Left ventricle myocardium inferior (tissue), 1 donor: ENCODE measurements around the gene SLC20A1. TPM values are rescaled to one million over a fixed set of nuclear protein-coding genes. Genes with fewer than 3 reads are reported as not detected.
A peak's percentile ranks its signal among the peaks of the same experiment; 100 is the strongest.

Source experiments
- DNase-seq: peaks from one replicate; pipeline ENCODE4 v3.0.0-alpha.2; 2020
- H3K27ac ChIP-seq: fragments of 200-600 bp; replicated peaks from 2 replicates; pipeline ENCODE4 v1.8.0; 2021
- H3K27me3 ChIP-seq: fragments of 200-600 bp; 2 replicates; pipeline ENCODE4 v1.8.0; 2021; ENCODE audit warnings: low read depth
- H3K36me3 ChIP-seq: fragments of 200-600 bp; 2 replicates; pipeline ENCODE4 v1.8.0; 2021
- H3K4me1 ChIP-seq: fragments of 200-600 bp; 2 replicates; pipeline ENCODE4 v1.8.0; 2021
- H3K4me3 ChIP-seq: fragments of 200-600 bp; 2 replicates; pipeline ENCODE4 v1.8.0; 2021; ENCODE audit warnings: mild to moderate bottlenecking, moderate library complexity
- H3K9me3 ChIP-seq: fragments of 200-600 bp; replicated peaks from 2 replicates; pipeline ENCODE4 v1.8.0; 2021
- CTCF ChIP-seq: fragments of 200-600 bp; IDR thresholded peaks from 2 replicates; pipeline ENCODE4 v1.8.0; 2021; ENCODE audit warnings: antibody characterized with exemption, mild to moderate bottlenecking, borderline replicate concordance
- intact Hi-C: fragments of 100-400 bp; cut with micrococcal nuclease; formaldehyde crosslinking; loops from one replicate; pipeline ENCODE4 v1.11.0; 2022
- total RNA-seq: library from RNA; stranded (reverse); fragmentation: NEBNext Ultra II Directional; extraction: Animal tissue kit (Norgen Biotek cat#: 25700); gene quantifications from one replicate; pipeline ENCODE4 v1.2.1, GENCODE V29; 2021
- donor health status: DM: no; HTN: yes; CAD: no; lungs with severe emphysema.

Gene SLC20A1
- total RNA-seq, 1 donor from 2014 or later = 10.5 TPM

- no peak overlapping the region for H3K4me3 ChIP-seq
- H3K27me3 ChIP-seq = peaks cover 6% of the 10 kb centered on the region
- no peak for DNase-seq
- H3K9me3 ChIP-seq = no peaks in the 10 kb centered on the region
- H3K36me3 ChIP-seq = no peaks in the 10 kb centered on the region
- peaks cover 14% of the 10 kb centered on the region for H3K4me1 ChIP-seq
- intact Hi-C loops = no loop called here
- no peak for TF ChIP-seq CTCF
- H3K27ac ChIP-seq = no peak overlapping the region
Measured at GRCh38 chr2:112634874-112635157, 10.9 kb upstream of the SLC20A1 start.

- no peak for TF ChIP-seq CTCF
- H3K27ac ChIP-seq = no peak overlapping the region
- H3K4me3 ChIP-seq = no peak overlapping the region
- no peak for DNase-seq
- no peaks in the 10 kb centered on the region for H3K9me3 ChIP-seq
- no peaks in the 10 kb centered on the region for H3K27me3 ChIP-seq
- H3K36me3 ChIP-seq = no peaks in the 10 kb centered on the region
- peaks cover 11% of the 10 kb centered on the region for H3K4me1 ChIP-seq
- intact Hi-C loops = no loop called here
Measured at GRCh38 chr2:112636605-112637288, 9.0 kb upstream of the SLC20A1 start.

GRCh38 chr2:112637289-112637660 lies 8.5 kb upstream of the SLC20A1 start:
- H3K4me1 ChIP-seq = peaks cover 11% of the 10 kb centered on the region
- DNase-seq = no peak
- no peaks in the 10 kb centered on the region for H3K36me3 ChIP-seq
- no peak for TF ChIP-seq CTCF
- no peaks in the 10 kb centered on the region for H3K27me3 ChIP-seq
- no peaks in the 10 kb centered on the region for H3K9me3 ChIP-seq
- no peak overlapping the region for H3K4me3 ChIP-seq
- intact Hi-C loops = no loop called here
- no peak overlapping the region for H3K27ac ChIP-seq

- Histone ChIP-seq H3K4me1 (peaks cover 20% of the 10 kb centered on the region), H3K9me3 (no peaks in the 10 kb centered on the region), H3K27ac (no peak overlapping the region), H3K36me3 (no peaks in the 10 kb centered on the region), H3K4me3 (no peak overlapping the region), H3K27me3 (no peaks in the 10 kb centered on the region)
- no peak for TF ChIP-seq CTCF
- intact Hi-C loops = no loop called here
- DNase-seq = no peak
Measured at GRCh38 chr2:112639936-112640335, 5.8 kb upstream of the SLC20A1 start.

GRCh38 chr2:112640467-112640799 lies 5.3 kb upstream of the SLC20A1 start:
- H3K27ac ChIP-seq = peak overlapping the region; percentile 48
- intact Hi-C loops = no loop called here

More at GRCh38 chr2:112640467-112640799, 5.3 kb upstream of the SLC20A1 start:
- Histone ChIP-seq H3K36me3 (no peaks in the 10 kb centered on the region), H3K9me3 (no peaks in the 10 kb centered on the region), H3K27me3 (no peaks in the 10 kb centered on the region), H3K4me1 (peaks cover 25% of the 10 kb centered on the region), H3K4me3 (no peak overlapping the region)
- no peak for TF ChIP-seq CTCF
- DNase-seq = no peak
